SK-N-SH (cell line): ENCODE results near the gene SCT. TPM values are rescaled to one million over a fixed set of nuclear protein-coding genes. Genes with fewer than 3 reads are reported as not detected.

ENCODE experiments used
- CTCF ChIA-PET: fragments of 300-600, 350-600 bp; formaldehyde crosslinking; extraction: SDS; loops from one replicate; lab custom pipeline; 2021; lab: Yijun Ruan, JAX
- POLR2A ChIA-PET: fragments of 350-600 bp; sonication (Branson Sonifier 250); formaldehyde crosslinking; extraction: SDS; loops from one replicate; lab custom pipeline; 2020; ENCODE audit warnings: antibody characterized with exemption, inconsistent platforms; lab: Yijun Ruan, JAX
- DNase-seq: peaks from one replicate; pipeline ENCODE4 v3.0.0; 2012
- H2AFZ ChIP-seq: fragments of 200-600 bp; sonication (generic); 2 replicates; pipeline ENCODE4 v1.8.1; 2016; ENCODE audit warnings: antibody characterized with exemption, mild to moderate bottlenecking, low read depth
- H3F3A ChIP-seq: fragments of 200-600 bp; sonication (generic); replicated peaks from 2 replicates; pipeline ENCODE3; 2016; ENCODE audit warnings: antibody characterized with exemption, mild to moderate bottlenecking; ENCODE audit not compliant: insufficient read depth
- H3K27ac ChIP-seq, 2 experiments: fragments of 200-500 bp in 1 of 2; fragments of 200-600 bp in 1 of 2; sonication (Bioruptor generic) in 1 of 2; sonication (generic), shearing (Covaris generic) in 1 of 2; 2 replicates each; pipeline versions ENCODE4 v1.5.1 to v1.6.1; 2014 to 2016; ENCODE audit warnings: low read depth in 2 of 2, inconsistent platforms in 1 of 2, low read length in 1 of 2, mild to moderate bottlenecking in 1 of 2, mixed read lengths in 1 of 2
- H3K27me3 ChIP-seq: fragments of 200-600 bp; sonication (generic), shearing (Covaris generic); 2 replicates; pipeline ENCODE4 v1.6.1; 2016; ENCODE audit warnings: mixed run types; ENCODE audit not compliant: insufficient read depth
- H3K36me3 ChIP-seq, 2 experiments: fragments of 200-500 bp in 1 of 2; fragments of 200-600 bp in 1 of 2; sonication (Bioruptor generic) in 1 of 2; sonication (generic) in 1 of 2; replicated peaks in 1 of 2; 2 replicates each; pipeline versions ENCODE3 to v1.5.1; 2014 to 2016; ENCODE audit warnings: low read length in 1 of 2, mild to moderate bottlenecking in 1 of 2; ENCODE audit not compliant: insufficient read depth in 2 of 2, control insufficient read depth in 1 of 2
- H3K4me1 ChIP-seq, 2 experiments: fragments of 200-500 bp in 1 of 2; fragments of 200-600 bp in 1 of 2; sonication (Bioruptor generic) in 1 of 2; sonication (generic), shearing (Covaris generic) in 1 of 2; 2 replicates each; pipeline versions ENCODE4 v1.5.1 to v1.6.1; 2014 to 2016; ENCODE audit warnings: low read depth in 1 of 2, low read length in 1 of 2, mixed run types in 1 of 2; ENCODE audit not compliant: insufficient read depth in 2 of 2, control insufficient read depth in 1 of 2
- H3K4me2 ChIP-seq: fragments of 200-600 bp; sonication (generic), shearing (Covaris generic); 2 replicates; pipeline ENCODE4 v1.6.1; 2017; ENCODE audit warnings: mixed run types
- H3K4me3 ChIP-seq, 2 experiments: fragments of 200-500 bp in 1 of 2; fragments of 200-600 bp in 1 of 2; sonication (Bioruptor generic) in 1 of 2; sonication (generic), shearing (Covaris generic) in 1 of 2; 2 replicates each; pipeline versions ENCODE4 v1.5.1 to v1.8.1; 2014 to 2016; ENCODE audit warnings: low read depth in 2 of 2, inconsistent platforms in 1 of 2, low read length in 1 of 2, mild to moderate bottlenecking in 1 of 2, mixed read lengths in 1 of 2, moderate library complexity in 1 of 2
- H3K79me2 ChIP-seq: fragments of 200-600 bp; sonication (generic); 2 replicates; pipeline ENCODE4 v1.8.1; 2017; ENCODE audit warnings: mild to moderate bottlenecking; ENCODE audit not compliant: insufficient read depth
- H3K9ac ChIP-seq: fragments of 200-600 bp; sonication (generic); 2 replicates; pipeline ENCODE4 v1.6.1; 2017; ENCODE audit warnings: mixed run types
- H3K9me2 ChIP-seq: fragments of 200-600 bp; sonication (generic); 2 replicates; pipeline ENCODE4 v1.6.1; 2017; ENCODE audit warnings: mixed run types
- H3K9me3 ChIP-seq: fragments of 200-600 bp; sonication (generic); 2 replicates; pipeline ENCODE4 v1.6.1; 2017; ENCODE audit warnings: mixed run types, mild to moderate bottlenecking, moderate library complexity
- H4K20me1 ChIP-seq: fragments of 200-600 bp; sonication (generic); 2 replicates; pipeline ENCODE4 v1.6.1; 2017; ENCODE audit warnings: mild to moderate bottlenecking, mixed run types; ENCODE audit not compliant: insufficient read depth
- CHD2 ChIP-seq: fragments of 150-350 bp; IDR thresholded peaks from 2 replicates; pipeline ENCODE4 v1.6.1; 2018; ENCODE audit warnings: low read length; ENCODE audit not compliant: partially characterized antibody
- ELF1 ChIP-seq: IDR thresholded peaks from 2 replicates; pipeline ENCODE4 v1.4.0; 2012
- EP300 ChIP-seq, 2 experiments: IDR thresholded peaks; 2 replicates each; pipeline versions ENCODE4 v1.4.0 to v1.6.1; 2012; ENCODE audit warnings: borderline replicate concordance in 1 of 2, low read depth in 1 of 2, low read length in 1 of 2
- FOSL2 ChIP-seq: IDR thresholded peaks from 2 replicates; pipeline ENCODE4 v1.4.0; 2012; ENCODE audit warnings: low read depth, mild to moderate bottlenecking, moderate library complexity, borderline replicate concordance
- FOXJ3 ChIP-seq: sonication (generic); formaldehyde crosslinking; IDR thresholded peaks from 2 replicates; pipeline ENCODE4 v1.5.1; 2020; ENCODE audit warnings: mild to moderate bottlenecking, missing genetic modification reagents
- FOXM1 ChIP-seq: IDR thresholded peaks from 2 replicates; pipeline ENCODE4 v1.4.0; 2012; ENCODE audit warnings: low read depth, mild to moderate bottlenecking
- GATA2 ChIP-seq: sonication (generic); formaldehyde crosslinking; IDR thresholded peaks from 2 replicates; pipeline ENCODE4 v1.5.0; 2020; ENCODE audit warnings: mild to moderate bottlenecking, missing genetic modification reagents
- JUND ChIP-seq: IDR thresholded peaks from 2 replicates; pipeline ENCODE4 v1.4.0; 2012
- MAX ChIP-seq: IDR thresholded peaks from 2 replicates; pipeline ENCODE4 v1.4.0; 2012; ENCODE audit warnings: low read depth
- MXI1 ChIP-seq: IDR thresholded peaks from 2 replicates; pipeline ENCODE4 v1.6.1; 2012; ENCODE audit warnings: mild to moderate bottlenecking, low read depth, low read length, improper control_type of control experiment
- NFIC ChIP-seq: IDR thresholded peaks from 2 replicates; pipeline ENCODE4 v1.4.0; 2012; ENCODE audit warnings: borderline replicate concordance
- PBX3 ChIP-seq: IDR thresholded peaks from 2 replicates; pipeline ENCODE4; 2012
- POLR2AphosphoS5 ChIP-seq: IDR thresholded peaks from 2 replicates; pipeline ENCODE4 v1.6.1; 2012; ENCODE audit warnings: low read depth, low read length
- RCOR1 ChIP-seq: fragments of 150-350 bp; IDR thresholded peaks from 2 replicates; pipeline ENCODE4 v1.6.1; 2017; ENCODE audit warnings: antibody characterized with exemption, low read length
- REST ChIP-seq: IDR thresholded peaks from 2 replicates; pipeline ENCODE4 v1.6.1; 2012; ENCODE audit warnings: mild to moderate bottlenecking, low read depth, low read length, moderate library complexity
- RFX5 ChIP-seq: IDR thresholded peaks from 2 replicates; pipeline ENCODE4 v1.6.1; 2012; ENCODE audit warnings: mild to moderate bottlenecking, improper control_type of control experiment, low read length
- RXRA ChIP-seq: IDR thresholded peaks from 2 replicates; pipeline ENCODE4 v1.4.0; 2012; ENCODE audit warnings: low read depth, mild to moderate bottlenecking, borderline replicate concordance
- SIN3A ChIP-seq: IDR thresholded peaks from 2 replicates; pipeline ENCODE4 v1.6.1; 2012; ENCODE audit warnings: low read depth, mild to moderate bottlenecking, low read length, moderate library complexity, borderline replicate concordance
- TEAD4 ChIP-seq: IDR thresholded peaks from 2 replicates; pipeline ENCODE4 v1.4.0; 2012; ENCODE audit warnings: mild to moderate bottlenecking, borderline replicate concordance; ENCODE audit not compliant: insufficient read depth
- USF2 ChIP-seq: fragments of 150-350 bp; IDR thresholded peaks from 2 replicates; pipeline ENCODE4 v1.6.1; 2017; ENCODE audit warnings: antibody characterized with exemption, low read length, low read depth, borderline replicate concordance
- WGBS: methylation state at CpG from one replicate; pipeline ENCODE4 v1.1.6; 2017; ENCODE audit warnings: low lambda C conversion rate; 5-methylcytosine and 5-hydroxymethylcytosine counted together
- polyA plus RNA-seq, 3 experiments: library from polyadenylated mRNA; depleted of rRNA; stranded (reverse); fragments of >200 nt; gene quantifications; 2 replicates each; pipeline ENCODE4 v1.2.3, GENCODE V29; 2012

Gene SCT
- polyA plus RNA-seq, 1 of the 3 experiments (the other 2 are of a cell fraction): not detected

- Histone ChIP-seq H3K4me1 (no peaks in the 10 kb centered on the region), H3K9me2 (no peaks in the 10 kb centered on the region), H3K4me3 (no peak overlapping the region), H3K4me2 (no peak overlapping the region), H3K27me3 (no peaks in the 10 kb centered on the region), H3K36me3 (peaks cover 0 to 4% of the 10 kb centered on the region in 2 experiments), H3F3A (peaks cover 15% of the 10 kb centered on the region), H3K9ac (no peak overlapping the region), H3K27ac (no peak overlapping the region), H3K9me3 (no peaks in the 10 kb centered on the region), H2AFZ (no peak overlapping the region), H4K20me1 (no peaks in the 10 kb centered on the region), H3K79me2 (no peaks in the 10 kb centered on the region)
- ChIA-PET POLR2A (no interaction called here), CTCF (interaction anchor here (0.6 kb wide), 2 partner anchors 14 to 102 kb away, joined by 3 read pairs; no protein-coding TSS in a partner anchor)
- no peak for DNase-seq
- 92% methylated on average over 21 of the region's 22 CpGs for WGBS
- TF ChIP-seq PBX3 (no peak), GATA2 (CRISPR knock-in tag) (no peak), NFIC (no peak), RCOR1 (no peak), POLR2AphosphoS5 (no peak), REST (no peak), CHD2 (no peak), SIN3A (no peak), JUND (no peak), USF2 (no peak), RFX5 (no peak), EP300 (IDR thresholded peaks at IDR 0.05; ENCODE audit: borderline replicate concordance in 1 of 2, low read depth in 1 of 2, low read length in 1 of 2) (no peak), TEAD4 (no peak), FOSL2 (no peak), ELF1 (no peak), FOXJ3 (CRISPR knock-in tag) (no peak), MXI1 (no peak), RXRA (no peak), MAX (no peak), FOXM1 (no peak)
Measured at GRCh38 chr11:625636-626268, 1.2 kb downstream of the SCT start.
